HepG2 (cell line): ENCODE measurements around the gene COL5A1. TPM values are rescaled to one million over a fixed set of nuclear protein-coding genes. Genes with fewer than 3 reads are reported as not detected.

ENCODE experiments used
- ATAC-seq: fragments of 200-7000 bp; cut with Tn5 transposase; 3 replicates; pipeline ENCODE4 v1.9.1; 2020; ENCODE audit warnings: mild to moderate bottlenecking, moderate library complexity
- BruUV-seq: library from RNA; stranded (reverse); fragments of 400-500 nt; replicated peaks from 2 replicates; lab custom pipeline; 2021; lab: Mats Ljungman, UMichigan
- CTCF ChIA-PET: fragments of 300-600 bp; formaldehyde crosslinking; extraction: SDS; loops from one replicate; lab custom pipeline; 2021; ENCODE audit warnings: low total read pairs, inconsistent platforms, low intra/inter-chr PET ratio; lab: Yijun Ruan, JAX
- POLR2A ChIA-PET: fragments of 350-600 bp; sonication (Branson Sonifier 250); formaldehyde crosslinking; loops from one replicate; lab custom pipeline; 2020; ENCODE audit warnings: antibody characterized with exemption, inconsistent platforms; lab: Yijun Ruan, JAX
- DNase-seq: peaks from one replicate; pipeline ENCODE4 v3.0.0-alpha.2; 2015; ENCODE audit warnings: low spot score
- FAIRE-seq: peaks from 3 replicates; lab custom pipeline; 2011; peaks lifted over from hg19 to GRCh38; lab: Jason Lieb, UNC
- H2AFZ ChIP-seq: one replicate; pipeline ENCODE4 v1.6.1; 2011; ENCODE audit warnings: low read length, inconsistent platforms
- H3K27ac ChIP-seq: fragments of 300-600 bp; 3 replicates; pipeline ENCODE4 v1.8.0; 2011; ENCODE audit warnings: mixed run types, mild to moderate bottlenecking, mixed read lengths, low read length, inconsistent platforms; ENCODE audit not compliant: insufficient read depth; ENCODE audit errors: extremely low read length
- H3K27me3 ChIP-seq, 2 experiments: fragments of 200-600 bp in 1 of 2; 2 replicates in 1 of 2; 3 replicates in 1 of 2; pipeline versions ENCODE4 v1.6.0 to v1.8.0; 2011; ENCODE audit warnings: low read length in 2 of 2, mild to moderate bottlenecking in 2 of 2, moderate library complexity in 2 of 2, inconsistent platforms in 1 of 2; ENCODE audit not compliant: insufficient read depth in 2 of 2, control insufficient read depth in 1 of 2
- H3K36me3 ChIP-seq, 2 experiments: fragments of 200-600 bp in 1 of 2; replicated peaks in 1 of 2; 2 replicates in 1 of 2; 3 replicates in 1 of 2; pipeline versions ENCODE4 v1.5.1 to v1.8.0; 2011; ENCODE audit warnings: low read length in 2 of 2, inconsistent platforms in 1 of 2; ENCODE audit not compliant: insufficient read depth in 2 of 2, control insufficient read depth in 1 of 2
- H3K4me1 ChIP-seq: 2 replicates; pipeline ENCODE4 v1.5.1; 2012; ENCODE audit warnings: low read length, inconsistent platforms; ENCODE audit not compliant: insufficient read depth
- H3K4me2 ChIP-seq: 2 replicates; pipeline ENCODE4 v1.6.0; 2011; ENCODE audit warnings: low read depth, low read length, inconsistent platforms
- H3K4me3 ChIP-seq, 3 experiments: fragments of 200-600 bp in 1 of 3; sonication (generic), shearing (Covaris generic) in 1 of 3; replicated peaks in 1 of 3; 2 replicates each; pipeline ENCODE4 v1.5.1; 2011 to 2016; ENCODE audit warnings: low read length in 3 of 3, inconsistent platforms in 2 of 3, low read depth in 2 of 3, mild to moderate bottlenecking in 2 of 3, control low read depth in 1 of 3, mixed read lengths in 1 of 3; ENCODE audit not compliant: insufficient read depth in 1 of 3
- H3K79me2 ChIP-seq: one replicate; pipeline ENCODE4 v1.6.1; 2011; ENCODE audit warnings: low read length, inconsistent platforms; ENCODE audit not compliant: insufficient read depth
- H3K9ac ChIP-seq: 2 replicates; pipeline ENCODE4 v1.6.0; 2011; ENCODE audit warnings: mild to moderate bottlenecking, low read depth, low read length, inconsistent platforms; ENCODE audit not compliant: insufficient read depth
- H3K9me3 ChIP-seq: 2 replicates; pipeline ENCODE4 v1.5.1; 2012; ENCODE audit warnings: mild to moderate bottlenecking, low read length
- H4K20me1 ChIP-seq: 2 replicates; pipeline ENCODE4 v1.6.0; 2011; ENCODE audit warnings: inconsistent platforms, mild to moderate bottlenecking, low read length, moderate library complexity; ENCODE audit not compliant: insufficient read depth
- ATM ChIP-seq: fragments of 450-650 bp; IDR thresholded peaks from 2 replicates; pipeline ENCODE4 v1.7.1; 2017; ENCODE audit warnings: mild to moderate bottlenecking, borderline replicate concordance
- CREB1 ChIP-seq, 2 experiments: fragments of 450-650 bp in 1 of 2; IDR thresholded peaks; 2 replicates each; pipeline ENCODE4 v1.6.1; 2016 to 2017; ENCODE audit warnings: control low read depth in 1 of 2, mild to moderate bottlenecking in 1 of 2, missing compliant biosample characterization in 1 of 2, missing genetic modification characterization in 1 of 2
- RARG ChIP-seq: sonication (generic); formaldehyde crosslinking; IDR thresholded peaks from 2 replicates; pipeline ENCODE4 v1.4.0; 2020; ENCODE audit warnings: low read depth, mild to moderate bottlenecking, missing genetic modification reagents
- RFX3 ChIP-seq: IDR thresholded peaks from 2 replicates; pipeline ENCODE4 v1.6.1; 2016; ENCODE audit warnings: missing biosample characterization, missing genetic modification reagents
- ZNF616 ChIP-seq: sonication (generic); formaldehyde crosslinking; IDR thresholded peaks from 2 replicates; pipeline ENCODE4 v1.5.0; 2020; ENCODE audit warnings: low read depth, mild to moderate bottlenecking, missing genetic modification reagents
- ZNF678 ChIP-seq: sonication (generic); formaldehyde crosslinking; IDR thresholded peaks from 2 replicates; pipeline ENCODE4 v1.4.0; 2020; ENCODE audit warnings: mild to moderate bottlenecking, missing genetic modification reagents
- WGBS: methylation state at CpG from one replicate; pipeline ENCODE4 v1.1.6; 2017; ENCODE audit warnings: low lambda C conversion rate; 5-methylcytosine and 5-hydroxymethylcytosine counted together
- in situ Hi-C: cut with HindIII; loops from 2 replicates; pipeline ENCODE4 v1.10.0; 2017; ENCODE audit warnings: low pct_unique_long_range_greater_than_20kb; ENCODE audit not compliant: extremely low pct_ligation_motif_present
- intact Hi-C: fragments of 100-400 bp; cut with micrococcal nuclease; formaldehyde crosslinking; loops from one replicate; pipeline ENCODE4 v1.10.0; 2022; ENCODE audit not compliant: unreplicated experiment
- polyA plus RNA-seq, 8 experiments: library from polyadenylated mRNA; depleted of rRNA in 3 of 8; stranded (reverse) in 7 of 8; unstranded in 1 of 8; fragments of >200 nt; fragmentation: Illumina TruSeq in 4 of 8; extraction: Trizol in 4 of 8; gene quantifications; 2 replicates each; pipeline versions ENCODE4 v1.2.1 to v1.2.3, GENCODE V29; 2011 to 2016; ENCODE audit warnings: low read depth in 4 of 8, missing spikeins in 1 of 8, mixed read lengths in 1 of 8; ENCODE audit not compliant: insufficient read depth in 1 of 8
- total RNA-seq, 5 experiments: library from RNA; depleted of rRNA; stranded (reverse); fragments of >200 nt; fragmentation: Illumina TruSeq; extraction: Trizol; gene quantifications; 2 replicates each; pipeline ENCODE4 v1.2.3, GENCODE V29; 2016; ENCODE audit warnings: low read depth in 1 of 5

COL5A1 gene
- total and polyA plus RNA-seq, 2 of the 13 experiments (the other 11 are each of a cell fraction or from before 2014, with no cell fraction given), result not detected

DNA sequence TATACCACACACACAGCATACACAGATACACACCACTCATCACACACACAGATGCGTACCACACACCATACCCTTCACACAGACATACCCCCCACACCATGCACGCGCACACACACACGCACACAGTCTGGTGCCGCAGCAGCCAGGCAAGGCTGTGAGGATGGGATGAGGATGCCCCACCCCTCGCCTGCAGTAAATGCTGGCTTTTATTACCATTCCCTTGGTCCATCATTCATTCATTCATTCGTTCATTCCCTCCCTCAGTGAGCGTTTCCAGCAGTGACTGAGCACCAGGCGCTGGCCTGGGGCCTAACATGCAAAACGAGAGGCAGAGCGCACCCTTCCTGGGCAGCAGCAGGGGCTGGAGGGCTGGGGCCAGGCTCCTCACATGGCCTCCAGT, 187.3 kb downstream of the COL5A1 start:
- ATAC-seq (no peak), DNase-seq (no peak), FAIRE-seq (no peak)
- H2AFZ ChIP-seq, result no peak overlapping the region
- no peaks in the 10 kb centered on the region for H3K4me1 ChIP-seq
- H3K4me2 ChIP-seq, result no peak overlapping the region
- H3K27me3 ChIP-seq, result peaks cover 12 to 57% of the 10 kb centered on the region in 2 experiments; a peak in 4 of 5 replicates
- H3K79me2 ChIP-seq, result no peaks in the 10 kb centered on the region
- in situ Hi-C loops, result no loop called here
- H3K9ac ChIP-seq, result no peak overlapping the region
- BruUV-seq, result no TSS peak
- WGBS, result 52% methylated on average over 11 of the region's 11 CpGs
- intact Hi-C loops, result no loop called here
- no peaks in the 10 kb centered on the region for H3K36me3 ChIP-seq
- POLR2A ChIA-PET, result no interaction called here
- TF ChIP-seq ZNF616 (no peak), ATM (0 out of 2 replicates have a peak, but pooled peaks have one; percentile 57)
- TF ChIP-seq, all 625 proteins: peak for 1
- Histone ChIP-seq H3K27ac (no peak overlapping the region), H3K4me3 (no peak overlapping the region), H3K9me3 (no peaks in the 10 kb centered on the region), H4K20me1 (peaks cover 3% of the 10 kb centered on the region; the same call in 1 of the 2 replicates)
- CTCF ChIA-PET, result no interaction called here

DNA sequence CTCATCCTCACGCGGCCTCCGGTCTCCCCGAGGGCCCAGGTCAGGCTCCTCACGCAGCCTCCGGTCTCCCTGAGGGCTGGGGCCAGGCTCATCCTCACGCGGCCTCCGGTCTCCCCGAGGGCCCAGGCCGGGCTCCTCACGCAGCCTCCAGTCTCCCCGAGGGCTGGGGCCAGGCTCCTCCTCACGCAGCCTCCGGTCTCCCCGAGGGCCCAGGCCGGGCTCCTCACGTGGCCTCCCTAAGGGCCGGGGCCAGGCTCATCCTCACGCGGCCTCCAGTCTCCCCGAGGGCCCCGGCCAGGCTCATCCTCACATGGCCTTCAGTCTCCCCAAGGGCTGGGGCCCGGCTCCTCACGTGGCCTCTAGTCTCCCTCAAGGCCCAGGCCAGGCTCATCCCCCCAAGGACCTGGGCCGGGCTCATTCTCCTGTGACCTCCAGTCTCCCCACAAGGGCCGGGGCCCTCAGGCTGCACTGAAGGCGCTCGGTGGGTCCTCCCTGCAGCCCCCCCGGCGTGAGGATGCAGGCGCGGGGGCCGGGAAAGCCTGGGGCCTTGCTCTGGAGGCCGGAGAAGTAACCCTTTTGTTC, 187.8 kb downstream of the COL5A1 start:
- BruUV-seq, result no TSS peak
- H3K9me3 ChIP-seq, result no peaks in the 10 kb centered on the region
- no peaks in the 10 kb centered on the region for H3K36me3 ChIP-seq
- H3K27me3 ChIP-seq, result peaks cover 12 to 58% of the 10 kb centered on the region in 2 experiments; a peak in 4 of 5 replicates
- no peak overlapping the region for H3K9ac ChIP-seq
- TF ChIP-seq ZNF678 (CRISPR knock-in tag) (no peak), CREB1 (IDR thresholded peaks at IDR 0.05) (no peak), CREB1 (CRISPR knock-in tag; IDR thresholded peaks at IDR 0.05) (no peak), RFX3 (no peak), RARG (CRISPR knock-in tag) (no peak)
- ATAC-seq (no peak), FAIRE-seq (no peak), DNase-seq (no peak)
- in situ Hi-C loops (no loop called here), intact Hi-C loops (no loop called here)
- H4K20me1 ChIP-seq, result peaks cover 3% of the 10 kb centered on the region; the same call in 1 of the 2 replicates
- H3K27ac ChIP-seq, result no peak overlapping the region
- H3K4me3 ChIP-seq, result no peak overlapping the region
- no peaks in the 10 kb centered on the region for H3K4me1 ChIP-seq
- no peaks in the 10 kb centered on the region for H3K79me2 ChIP-seq
- H3K4me2 ChIP-seq, result no peak overlapping the region
- no peak overlapping the region for H2AFZ ChIP-seq
- POLR2A ChIA-PET, result no interaction called here
- 35% methylated on average over 17 of the region's 35 CpGs for WGBS
- CTCF ChIA-PET, result no interaction called here
